NB4 (cell line): ENCODE results near the gene RALB.

Experiments
- POLR2A ChIP-seq: IDR thresholded peaks from 2 replicates; pipeline ENCODE4 v1.6.1; 2011; ENCODE audit warnings: mild to moderate bottlenecking; ENCODE audit not compliant: insufficient read length; ENCODE audit errors: extremely low read depth
- TF ChIP-seq, protein P1 (sequence below): IDR thresholded peaks from one replicate; pipeline ENCODE4 v1.5.1; 2012; ENCODE audit warnings: low read depth, low read length

- TF ChIP-seq, protein P1, sequence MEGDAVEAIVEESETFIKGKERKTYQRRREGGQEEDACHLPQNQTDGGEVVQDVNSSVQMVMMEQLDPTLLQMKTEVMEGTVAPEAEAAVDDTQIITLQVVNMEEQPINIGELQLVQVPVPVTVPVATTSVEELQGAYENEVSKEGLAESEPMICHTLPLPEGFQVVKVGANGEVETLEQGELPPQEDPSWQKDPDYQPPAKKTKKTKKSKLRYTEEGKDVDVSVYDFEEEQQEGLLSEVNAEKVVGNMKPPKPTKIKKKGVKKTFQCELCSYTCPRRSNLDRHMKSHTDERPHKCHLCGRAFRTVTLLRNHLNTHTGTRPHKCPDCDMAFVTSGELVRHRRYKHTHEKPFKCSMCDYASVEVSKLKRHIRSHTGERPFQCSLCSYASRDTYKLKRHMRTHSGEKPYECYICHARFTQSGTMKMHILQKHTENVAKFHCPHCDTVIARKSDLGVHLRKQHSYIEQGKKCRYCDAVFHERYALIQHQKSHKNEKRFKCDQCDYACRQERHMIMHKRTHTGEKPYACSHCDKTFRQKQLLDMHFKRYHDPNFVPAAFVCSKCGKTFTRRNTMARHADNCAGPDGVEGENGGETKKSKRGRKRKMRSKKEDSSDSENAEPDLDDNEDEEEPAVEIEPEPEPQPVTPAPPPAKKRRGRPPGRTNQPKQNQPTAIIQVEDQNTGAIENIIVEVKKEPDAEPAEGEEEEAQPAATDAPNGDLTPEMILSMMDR, result no peak
- no peak for TF ChIP-seq POLR2A
Measured at GRCh38 chr2:120324933-120325332, 72.3 kb downstream of the RALB start.
